GM21515 (cell line): Measurements from ENCODE around the gene DCPS.
"Not testable (repeated sequence)": the region's sequence is repeated elsewhere in the genome, so short reads cannot be mapped to it uniquely, and the experiment has no call there.

ENCODE experiments used
- ATAC-seq: cut with Tn5 transposase; IDR thresholded peaks from one replicate; pipeline ENCODE4 v1.9.1; 2021; ENCODE audit not compliant: unreplicated experiment

DCPS gene

DNA sequence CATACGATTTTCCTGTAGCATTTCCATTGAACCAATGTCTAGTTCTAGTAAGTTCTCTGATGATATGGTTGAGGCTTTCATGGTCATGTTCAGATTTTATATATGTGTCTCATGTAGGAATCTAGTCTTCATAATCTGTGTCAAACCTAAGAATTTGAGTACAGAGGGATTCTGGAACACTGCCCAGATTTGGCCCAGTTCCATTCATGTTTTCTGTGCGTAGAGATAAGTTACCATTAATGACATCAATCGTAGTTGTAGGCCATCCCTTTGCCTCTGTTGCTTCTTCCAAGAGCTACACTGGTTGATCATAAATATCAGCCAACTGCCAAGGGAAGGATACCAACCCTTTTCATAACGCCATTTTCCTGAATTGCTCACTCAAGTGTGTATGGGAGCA lies 74.9 kb downstream of the DCPS start:
- ATAC-seq = no peak

DNA sequence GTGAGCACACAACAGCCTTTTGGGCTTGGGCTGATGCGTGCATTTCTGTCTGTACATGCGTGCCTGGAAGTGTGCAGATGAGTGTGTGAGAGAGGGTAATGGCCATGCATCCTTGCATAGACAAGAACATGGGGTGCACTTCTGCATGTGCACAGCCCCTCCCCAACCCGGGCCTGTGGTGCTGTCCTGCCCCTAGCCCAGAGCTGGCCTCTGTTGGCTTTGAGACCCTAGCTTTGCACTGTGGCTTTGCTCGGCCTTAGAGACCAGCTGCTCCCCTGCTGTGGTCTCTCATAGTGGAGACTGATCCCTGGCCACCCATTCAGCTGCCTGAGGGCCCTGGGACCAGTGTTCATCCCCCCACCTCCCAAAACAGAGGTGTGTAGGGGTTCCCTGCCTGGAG lies 77.0 kb downstream of the DCPS start:
- ATAC-seq = no peak

DNA sequence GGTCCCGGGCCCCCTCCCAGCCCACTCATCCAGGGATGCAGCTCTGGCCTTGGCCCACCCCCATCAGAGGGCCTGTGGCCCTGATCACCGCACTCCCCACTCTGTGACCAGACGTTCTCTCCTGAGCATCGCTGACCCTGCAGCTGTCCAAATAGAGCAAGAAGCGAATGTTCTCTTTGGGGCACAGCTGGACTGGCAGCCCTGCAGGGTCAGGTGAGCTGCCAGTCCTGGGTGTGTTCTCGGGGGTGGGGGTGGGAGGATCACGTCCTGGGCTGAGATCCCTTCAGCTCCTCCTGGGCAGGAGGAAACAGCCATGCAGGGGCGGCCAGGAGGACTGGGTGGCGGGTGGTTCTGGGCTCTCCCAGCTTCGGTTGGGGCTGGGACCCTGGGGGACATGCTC lies 78.1 kb downstream of the DCPS start:
- not testable (repeated sequence) for ATAC-seq

DNA sequence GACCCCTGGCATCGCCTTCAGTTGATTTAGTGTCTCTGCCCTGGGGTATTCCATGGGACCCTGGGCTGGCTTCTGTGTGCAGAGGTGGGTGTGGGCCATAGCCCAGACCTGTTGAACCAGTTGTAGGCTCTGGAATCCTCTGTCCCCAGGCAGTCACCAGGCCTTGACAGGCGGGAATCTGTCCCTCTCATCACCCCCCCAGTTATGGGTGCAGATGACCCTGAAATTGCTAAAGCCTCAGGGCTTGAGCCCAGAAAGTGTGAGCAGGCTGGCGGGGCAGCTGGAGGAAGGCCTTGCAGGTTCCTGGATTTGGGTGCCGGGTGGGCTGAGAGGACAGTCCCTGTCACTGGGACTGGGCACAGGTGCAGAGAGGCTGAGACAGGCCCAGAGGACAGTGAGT lies 78.8 kb downstream of the DCPS start:
- not testable (repeated sequence) for ATAC-seq

DNA sequence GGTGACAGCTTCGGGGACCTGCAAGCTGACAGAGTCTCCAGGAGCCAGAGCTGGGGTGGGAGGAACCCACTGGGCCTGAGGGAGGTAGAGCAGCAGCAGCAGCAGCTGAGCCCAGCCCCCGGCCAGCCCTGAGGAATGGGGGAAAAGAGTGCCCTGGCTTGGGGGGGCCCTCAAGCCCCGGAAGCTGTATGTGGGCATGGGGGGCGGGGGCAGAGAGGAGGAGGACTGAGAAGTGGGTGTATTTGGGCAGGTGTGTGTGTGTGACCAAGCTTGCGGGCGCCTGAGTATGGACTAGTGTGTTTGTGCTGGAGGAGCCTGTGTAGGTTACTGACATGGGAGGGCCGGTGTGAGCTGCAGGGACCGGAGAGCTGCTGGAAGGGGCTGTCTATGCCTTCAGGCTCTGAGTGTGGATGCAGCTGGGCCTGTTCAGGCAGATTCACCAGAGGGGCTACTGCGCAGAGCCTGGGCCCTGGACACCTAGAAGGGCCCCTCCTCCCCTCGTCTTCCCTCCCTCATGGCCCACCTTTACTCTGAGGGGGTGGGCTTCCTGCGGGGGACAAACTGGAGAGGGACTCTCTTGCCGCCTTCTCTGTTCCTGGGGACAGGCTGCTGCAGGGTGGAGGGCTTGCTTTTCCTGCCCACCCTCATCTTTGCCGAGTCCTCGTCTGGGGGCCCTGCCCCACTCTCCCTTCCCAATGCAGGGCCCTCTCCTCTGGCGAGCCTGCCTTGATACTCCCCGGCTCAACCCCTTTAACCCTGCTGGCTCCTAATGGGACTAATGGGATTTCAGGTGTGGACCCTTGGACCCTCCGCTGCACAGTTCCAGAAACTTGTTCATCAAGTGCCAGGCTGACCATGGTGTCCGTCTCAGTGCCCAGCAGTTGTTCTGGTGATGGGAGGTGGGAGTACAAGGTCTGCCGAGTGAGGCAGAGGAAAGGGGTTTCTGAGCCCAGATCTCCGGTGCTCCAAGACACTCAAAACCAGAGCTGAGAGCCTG lies 79.8 kb downstream of the DCPS start:
- ATAC-seq = no peak

DNA sequence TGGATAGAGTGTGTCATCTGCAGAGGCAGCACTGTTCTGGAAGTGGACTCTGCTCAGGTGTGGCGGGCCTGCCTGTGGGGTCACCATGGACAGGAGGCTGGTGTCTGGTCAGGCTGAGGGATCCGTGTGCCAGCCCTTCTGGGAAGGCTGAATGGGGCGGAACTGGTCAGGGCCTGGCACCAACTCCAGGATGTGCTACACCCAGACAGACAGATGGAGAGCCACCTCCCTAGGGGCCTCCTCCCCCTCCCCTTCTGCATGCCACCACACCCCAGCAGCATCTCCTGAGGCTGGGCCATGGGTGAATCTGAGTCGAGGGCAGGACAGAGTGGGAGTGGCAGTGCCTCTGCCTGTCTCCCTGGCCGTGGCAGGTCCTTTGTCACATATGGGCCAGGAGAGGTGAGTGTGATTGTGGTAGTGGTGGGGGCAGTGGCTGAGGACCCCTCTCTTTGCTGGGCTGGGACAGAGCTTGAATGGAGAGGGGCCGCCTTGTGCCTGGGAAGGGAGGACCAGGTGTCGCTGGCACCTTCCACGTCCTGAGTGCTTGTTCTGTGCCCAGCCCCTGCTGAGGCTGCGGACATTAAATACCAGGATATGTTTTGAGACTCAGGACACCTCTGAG lies 80.7 kb downstream of the DCPS start:
- no peak for ATAC-seq

DNA sequence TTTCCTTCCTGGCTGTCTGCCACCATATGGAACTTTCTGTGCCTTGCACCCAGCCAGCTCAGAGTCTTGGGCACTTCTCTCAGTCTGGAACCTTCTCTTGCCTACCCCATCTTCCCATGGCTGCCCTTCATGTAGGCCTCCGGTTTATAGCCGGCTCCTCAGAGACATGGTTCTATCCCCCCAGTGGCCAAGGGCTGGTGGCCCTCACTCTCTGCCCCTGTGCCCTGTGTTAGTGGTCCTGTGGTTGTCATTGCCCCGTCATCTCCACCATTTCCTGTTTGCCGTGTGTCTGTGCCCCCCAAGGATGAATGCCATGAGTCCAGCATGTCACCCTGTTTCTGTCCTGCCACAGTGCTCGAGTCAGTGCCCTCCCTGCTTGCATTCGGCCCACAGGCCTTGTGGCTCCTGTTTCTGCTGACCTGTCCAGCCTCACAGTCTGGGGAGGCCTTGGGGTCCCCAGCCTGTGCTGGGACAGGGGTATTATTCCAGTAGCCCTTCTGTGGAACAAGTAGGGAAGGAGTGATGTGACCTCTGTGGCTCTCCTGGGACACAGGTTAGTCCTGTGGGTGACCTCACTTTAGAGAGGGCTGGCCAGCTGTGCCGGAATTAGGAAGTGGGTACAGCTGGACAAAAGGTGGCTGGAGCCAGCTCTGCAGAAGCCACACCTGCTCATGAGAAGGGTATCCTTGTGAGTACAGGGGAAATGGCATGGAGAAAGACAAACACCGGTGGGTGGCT lies 82.3 kb downstream of the DCPS start:
- no peak for ATAC-seq

DNA sequence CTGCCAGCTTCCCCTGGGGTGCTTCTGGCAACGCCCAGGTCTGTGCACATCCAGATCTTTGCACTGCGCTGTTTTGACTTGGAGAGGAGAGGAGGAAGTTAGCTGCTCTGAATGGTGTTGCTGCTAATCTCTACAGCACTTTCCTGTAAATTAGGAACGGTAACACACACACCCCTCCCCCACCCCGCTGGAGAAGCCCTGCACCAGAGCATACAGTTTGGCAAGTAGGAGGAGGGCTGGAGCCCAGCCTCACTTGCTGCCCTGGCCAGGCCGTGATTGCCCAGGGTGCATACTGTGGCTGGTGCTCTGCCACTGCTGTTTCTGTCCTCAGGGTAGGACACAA lies 82.8 kb downstream of the DCPS start:
- not testable (repeated sequence) for ATAC-seq

DNA sequence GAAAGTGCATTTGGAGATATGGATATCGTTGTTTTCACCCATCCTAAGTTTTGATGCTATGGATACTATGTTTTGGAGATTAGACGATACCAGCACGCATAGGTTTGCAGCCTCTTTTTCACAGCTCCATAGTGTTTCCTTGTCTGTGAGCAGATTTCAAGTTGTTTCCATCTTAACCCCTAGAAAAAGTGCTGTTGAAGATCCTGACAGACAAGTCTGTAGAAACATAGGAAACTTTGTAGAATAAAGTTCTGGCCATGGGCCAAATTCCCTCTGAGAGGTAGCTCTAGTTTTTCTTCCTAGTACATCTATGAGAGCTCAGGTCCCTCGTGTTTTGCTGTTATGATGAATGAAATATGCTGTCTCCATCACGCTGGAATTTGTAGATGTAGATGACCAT lies 84.0 kb downstream of the DCPS start:
- no peak for ATAC-seq

DNA sequence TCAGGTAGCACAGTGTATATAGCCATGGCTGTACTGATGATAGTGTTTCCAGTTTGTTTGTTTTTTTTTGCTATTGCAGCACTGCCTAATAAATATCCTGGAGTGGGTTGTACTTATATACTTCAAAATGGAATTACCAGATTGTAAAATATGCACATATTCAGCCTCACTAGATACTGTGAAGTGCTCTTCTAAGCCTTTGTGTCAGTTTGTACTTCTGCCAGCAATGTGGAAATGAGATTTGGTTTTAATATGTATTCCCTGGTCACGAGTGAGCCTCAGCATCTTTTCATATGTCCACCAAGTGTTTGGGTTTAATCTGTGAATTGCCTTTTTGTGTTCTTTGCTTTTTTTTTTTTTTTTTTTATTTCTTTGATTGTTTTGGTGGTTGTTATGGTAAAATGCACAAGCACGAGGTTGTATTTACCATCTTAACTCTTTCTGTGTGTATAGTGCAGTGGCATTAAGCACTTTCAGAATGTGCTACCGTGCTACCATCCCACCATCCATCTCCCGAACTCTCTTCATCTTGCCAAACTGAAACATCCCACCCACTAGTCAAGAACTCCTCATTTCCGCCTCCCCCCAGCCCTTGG lies 86.5 kb downstream of the DCPS start:
- no peak for ATAC-seq

DNA sequence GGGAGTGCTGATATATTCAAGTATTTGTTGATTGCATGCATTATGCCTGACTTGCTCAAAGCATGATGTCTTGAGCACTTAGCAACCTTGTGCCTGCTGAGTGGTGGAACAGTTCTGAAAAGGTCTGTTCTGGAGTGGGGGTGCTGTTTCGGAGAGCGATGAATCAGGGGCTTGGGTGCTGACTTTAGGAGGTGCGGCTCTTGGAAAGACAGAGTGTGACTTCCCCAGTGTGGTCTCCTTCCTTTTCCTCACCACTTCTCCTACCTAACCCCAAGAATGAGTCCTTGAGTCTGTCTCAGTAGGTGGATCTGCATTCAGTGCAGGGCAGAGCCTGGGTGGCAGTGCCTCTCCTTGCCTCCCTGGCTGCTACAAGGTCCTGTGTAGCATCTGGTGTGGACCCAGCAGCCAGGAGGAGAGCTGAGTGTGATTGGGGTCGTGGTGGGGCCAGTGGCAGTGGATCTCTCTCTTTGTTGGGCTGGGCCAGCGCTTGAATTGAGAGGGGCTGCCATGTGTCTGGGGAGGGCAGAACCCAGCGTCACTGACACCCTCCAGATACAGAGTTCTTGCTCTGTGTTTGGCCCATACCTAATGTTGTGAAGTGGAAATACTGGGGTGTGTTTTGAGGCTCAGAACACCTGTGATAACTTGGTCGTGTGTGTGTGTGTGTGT lies 87.6 kb downstream of the DCPS start:
- no peak for ATAC-seq

DNA sequence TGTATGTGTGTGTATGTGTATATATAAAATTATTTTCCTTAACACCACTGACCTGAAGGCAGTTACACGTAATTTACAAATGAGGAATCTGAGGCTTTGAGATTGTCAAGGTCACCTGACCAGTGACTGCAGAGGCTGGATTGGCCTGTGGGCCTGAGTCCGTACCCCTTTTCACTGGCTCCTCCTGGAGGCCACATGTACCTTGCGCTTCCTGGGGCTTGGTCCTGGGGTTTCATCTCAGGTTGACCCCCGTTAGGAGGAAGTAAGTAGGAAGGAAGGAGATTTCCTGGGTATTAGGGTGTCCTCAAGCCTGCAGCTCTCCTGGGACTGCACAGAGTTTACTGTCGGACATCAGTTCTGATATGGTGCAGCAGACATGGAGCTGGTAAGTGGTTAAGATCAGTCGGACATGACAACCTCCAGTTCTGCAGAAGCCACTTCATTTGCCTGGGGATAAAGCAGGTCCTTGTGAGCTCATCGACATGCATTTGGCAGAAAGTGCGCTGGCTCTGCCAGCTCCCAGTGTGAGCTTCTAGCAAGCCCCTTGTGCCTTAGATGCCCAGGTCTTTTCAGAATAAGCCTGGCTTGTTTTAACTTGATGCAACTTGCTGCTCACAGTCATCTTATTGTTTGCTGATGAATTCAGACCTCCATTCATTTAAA lies 88.2 kb downstream of the DCPS start:
- ATAC-seq = peak; percentile 78

DNA sequence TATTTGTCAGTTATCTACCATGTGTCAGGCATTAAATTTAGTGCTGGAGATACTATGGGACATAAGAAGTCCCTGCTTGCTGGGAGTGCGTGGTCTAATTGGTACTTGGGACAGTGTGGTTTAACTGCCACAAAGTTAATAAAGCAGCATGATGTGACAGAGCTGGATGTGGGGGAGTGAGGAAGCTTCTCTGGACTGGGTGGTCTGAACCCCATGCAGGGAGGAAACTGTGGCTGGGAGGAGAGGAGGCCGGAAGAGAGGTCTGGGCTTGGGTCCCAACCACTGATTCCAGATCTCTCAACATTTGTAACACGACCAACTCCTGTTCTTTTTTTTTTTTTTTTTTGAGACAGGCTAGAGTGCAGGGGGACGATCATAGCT lies 88.8 kb downstream of the DCPS start:
- ATAC-seq = peak; percentile 30

DNA sequence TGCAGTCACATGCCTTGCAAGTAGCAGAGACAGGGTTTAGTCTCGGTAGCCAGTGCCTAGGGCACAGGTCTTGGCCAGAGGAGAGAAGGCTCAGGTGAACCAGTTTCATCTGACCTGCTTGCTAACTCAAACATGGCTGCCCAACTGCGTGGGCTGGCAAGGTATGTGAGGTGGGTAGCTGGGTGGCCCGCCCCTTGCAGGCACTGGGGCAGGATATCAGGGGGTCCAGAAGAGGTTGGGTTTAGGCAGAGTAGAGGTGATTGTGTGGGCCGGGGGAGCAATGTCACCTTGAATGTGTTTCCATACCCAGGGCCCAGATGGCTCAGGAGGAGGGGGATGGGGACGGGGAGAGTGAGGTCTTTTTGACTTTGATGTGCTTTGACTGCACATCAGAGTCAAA lies 89.3 kb downstream of the DCPS start:
- no peak for ATAC-seq

DNA sequence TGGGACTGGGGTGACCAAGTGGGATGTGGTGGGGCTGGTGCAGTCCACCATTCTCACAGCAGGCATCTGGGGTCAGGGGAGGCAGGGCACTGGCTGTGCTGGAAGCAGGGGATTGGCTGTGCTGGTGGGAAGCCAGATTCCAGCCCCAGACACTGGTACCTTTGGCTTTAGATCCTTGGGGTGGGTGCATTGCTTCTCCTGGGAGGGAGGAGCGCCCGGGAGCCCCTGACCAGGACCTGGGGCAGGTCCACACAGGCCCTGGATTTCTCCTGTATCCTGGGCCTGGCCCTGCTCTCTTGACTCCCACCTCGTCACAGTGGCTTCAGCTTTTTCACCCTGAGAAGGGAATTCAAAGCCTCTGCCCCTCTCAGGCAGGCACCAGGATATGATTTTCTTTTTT lies 90.2 kb downstream of the DCPS start:
- no peak for ATAC-seq

DNA sequence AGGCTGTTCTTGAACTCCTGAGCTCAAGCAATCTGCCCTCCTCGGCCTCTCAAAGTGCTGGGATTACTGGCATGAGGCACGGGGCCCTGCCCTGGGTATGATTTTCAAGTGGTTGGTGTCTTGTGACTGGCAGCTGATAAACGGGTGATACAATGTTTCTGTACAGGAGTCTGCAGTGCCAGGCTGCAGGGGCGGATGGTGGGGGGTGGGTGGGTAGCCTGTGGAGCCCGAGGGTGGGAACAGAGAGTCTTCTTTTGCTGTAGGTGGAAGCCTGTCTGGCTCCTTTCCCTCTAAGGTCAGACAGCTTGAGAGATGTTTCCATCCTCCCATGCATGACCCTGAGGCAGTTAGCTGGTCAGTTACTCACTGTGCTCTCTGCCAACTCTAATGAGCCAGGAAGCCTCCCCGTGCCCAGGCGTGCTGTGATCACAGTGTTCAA lies 90.8 kb downstream of the DCPS start:
- not testable (repeated sequence) for ATAC-seq
